Measurements from ENCODE around the gene ZC3H12D. TPM values are rescaled to one million over a fixed set of nuclear protein-coding genes. Genes with fewer than 3 reads are reported as not detected.

ZC3H12D gene
- total and polyA plus RNA-seq, 9 of the 15 experiments (the other 6 are each of a cell fraction or from before 2014, with no cell fraction given), result 0.04 to 0.27 (median 0.05) TPM; not detected in 3

GRCh38 chr6:149450679-149451375 lies 34.0 kb downstream of the ZC3H12D start:
- Histone ChIP-seq H3K9me3 (replicated peaks; ENCODE audit: control insufficient read depth, insufficient read depth, low read depth, low read length) (no peaks in the 10 kb centered on the region), H3K27ac (ENCODE audit: extremely low read depth, low read depth, low read length) (no peak overlapping the region), H3K36me3 (ENCODE audit: control insufficient read depth, insufficient read depth, low read length) (no peaks in the 10 kb centered on the region), H4K20me1 (replicated peaks; ENCODE audit: control insufficient read depth, insufficient read depth, low read length) (peaks cover 18% of the 10 kb centered on the region), H3K9me1 (ENCODE audit: control insufficient read depth, insufficient read depth, low read length) (no peaks in the 10 kb centered on the region), H3K27me3 (ENCODE audit: control insufficient read depth in 2 of 2, insufficient read depth in 2 of 2, low read length in 2 of 2) (peaks cover 61 to 86% of the 10 kb centered on the region in 2 experiments), H3K4me3 (no peak overlapping the region), H3K9ac (ENCODE audit: insufficient read depth in 1 of 2, low read depth in 2 of 2, low read length in 2 of 2) (no peak overlapping the region), H3K4me2 (ENCODE audit: insufficient read depth, low read length) (no peak overlapping the region), H3K4me1 (replicated peaks in 1 of 2; ENCODE audit: control insufficient read depth in 2 of 2, insufficient read depth in 2 of 2, low read length in 2 of 2) (peaks cover 0 to 19% of the 10 kb centered on the region in 2 experiments; a peak in 1 of 5 replicates), H2AFZ (ENCODE audit: low read depth, low read length) (no peak overlapping the region), H3K79me2 (ENCODE audit: control insufficient read depth, insufficient read depth, low read length) (no peaks in the 10 kb centered on the region)
- CTCF ChIA-PET (ENCODE audit: low intra/inter-chr PET ratio), result no interaction called here
- FAIRE-seq (no peak), ATAC-seq (no peak), DNase-seq (ENCODE audit: extremely low read depth in 1 of 4, low spot score in 3 of 4) (no peak)
- intact Hi-C loops (cut with micrococcal nuclease) (no loop called here), in situ Hi-C loops (cut with MboI) (no loop called here)
- TF ChIP-seq KLF6 (CRISPR knock-in tag; IDR thresholded peaks at IDR 0.05; ENCODE audit: borderline replicate concordance), result no peak
- no peak for TF ChIP-seq GABPA (tag; conservative IDR thresholded peaks at IDR 0.05; ENCODE audit: low read depth)
- no peak for TF ChIP-seq TSC22D4 (tag; IDR thresholded peaks at IDR 0.05)
- TF ChIP-seq DDX20 (tag; IDR thresholded peaks at IDR 0.05; ENCODE audit: low read depth), result no peak
- no peak for TF ChIP-seq NCOA6 (IDR thresholded peaks at IDR 0.05)
- no peak for TF ChIP-seq ADNP (tag; IDR thresholded peaks at IDR 0.05)
- no peak for TF ChIP-seq PCBP1 (IDR thresholded peaks at IDR 0.05; ENCODE audit: low read depth, low read length, poor library complexity, severe bottlenecking)
- no peak for TF ChIP-seq DIDO1 (tag; IDR thresholded peaks at IDR 0.05; ENCODE audit: low read depth)
- no TSS peak for BruUV-seq (replicated peaks)
- 25% methylated on average over 41 of the region's 89 CpGs for WGBS (ENCODE audit: insufficient coverage, low coverage, missing lambda C conversion rate)
- POLR2A ChIA-PET, result no interaction called here

All from K562 (cell line).